Measurements from ENCODE around the gene TBXT. TPM values are rescaled to one million over a fixed set of nuclear protein-coding genes. Genes with fewer than 3 reads are reported as not detected.

TBXT gene
- total RNA-seq, 4 donors from 2014 or later, result not detected

DNA sequence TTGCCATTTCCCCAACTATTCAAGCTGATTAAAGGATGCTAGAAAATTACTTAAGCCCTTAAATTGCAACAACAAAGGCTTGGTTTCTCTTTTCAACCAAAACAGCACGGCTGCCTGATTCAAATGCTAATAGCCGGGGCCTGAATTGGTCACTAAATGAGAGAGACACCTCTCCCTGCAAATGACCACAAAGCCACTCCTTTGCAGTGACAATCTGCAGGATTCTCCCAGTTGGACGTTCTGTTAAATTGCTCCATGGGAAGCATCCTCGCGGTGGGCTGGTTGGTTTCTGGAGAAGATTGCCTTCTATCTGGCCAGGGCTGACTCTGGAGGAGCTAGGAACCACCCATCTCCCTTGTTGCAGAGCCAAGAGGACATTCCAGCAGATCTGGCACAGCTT, 29.7 kb upstream of the TBXT start:
- TF ChIP-seq EP300 (IDR thresholded peaks at IDR 0.05), result no peak
- TF ChIP-seq POLR2A (IDR thresholded peaks at IDR 0.05), result no peak
- TF ChIP-seq, protein P1, sequence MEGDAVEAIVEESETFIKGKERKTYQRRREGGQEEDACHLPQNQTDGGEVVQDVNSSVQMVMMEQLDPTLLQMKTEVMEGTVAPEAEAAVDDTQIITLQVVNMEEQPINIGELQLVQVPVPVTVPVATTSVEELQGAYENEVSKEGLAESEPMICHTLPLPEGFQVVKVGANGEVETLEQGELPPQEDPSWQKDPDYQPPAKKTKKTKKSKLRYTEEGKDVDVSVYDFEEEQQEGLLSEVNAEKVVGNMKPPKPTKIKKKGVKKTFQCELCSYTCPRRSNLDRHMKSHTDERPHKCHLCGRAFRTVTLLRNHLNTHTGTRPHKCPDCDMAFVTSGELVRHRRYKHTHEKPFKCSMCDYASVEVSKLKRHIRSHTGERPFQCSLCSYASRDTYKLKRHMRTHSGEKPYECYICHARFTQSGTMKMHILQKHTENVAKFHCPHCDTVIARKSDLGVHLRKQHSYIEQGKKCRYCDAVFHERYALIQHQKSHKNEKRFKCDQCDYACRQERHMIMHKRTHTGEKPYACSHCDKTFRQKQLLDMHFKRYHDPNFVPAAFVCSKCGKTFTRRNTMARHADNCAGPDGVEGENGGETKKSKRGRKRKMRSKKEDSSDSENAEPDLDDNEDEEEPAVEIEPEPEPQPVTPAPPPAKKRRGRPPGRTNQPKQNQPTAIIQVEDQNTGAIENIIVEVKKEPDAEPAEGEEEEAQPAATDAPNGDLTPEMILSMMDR (IDR thresholded peaks at IDR 0.05), result no peak
- H3K4me1 ChIP-seq, result peaks cover 0 to 11% (median 0%) of the 10 kb centered on the region in 4 donors
- no peak overlapping the region for H3K4me3 ChIP-seq
- 17% methylated on average over 5 of the region's 5 CpGs for WGBS, 2 donors
- H3K36me3 ChIP-seq, result no peaks in the 10 kb centered on the region
- no peaks in the 10 kb centered on the region for H3K9me3 ChIP-seq
- DNase-seq (ENCODE audit: low spot score in 2 of 2), result no peak
- no peaks in the 10 kb centered on the region for H3K27me3 ChIP-seq
- no peak overlapping the region for H3K27ac ChIP-seq

GRCh38 chr6:166195860-166196238, 28.2 kb upstream of the TBXT start:
- H3K36me3 ChIP-seq, result no peaks in the 10 kb centered on the region
- no peaks in the 10 kb centered on the region for H3K27me3 ChIP-seq
- H3K4me3 ChIP-seq, result no peak overlapping the region
- DNase-seq (ENCODE audit: low spot score in 2 of 2), result no peak
- H3K27ac ChIP-seq, result no peak overlapping the region
- no peaks in the 10 kb centered on the region for H3K9me3 ChIP-seq
- 77 to 86% methylated on average over 9 to 10 of the region's 10 CpGs for WGBS, 2 donors
- H3K4me1 ChIP-seq, result peaks cover 0 to 5% (median 0%) of the 10 kb centered on the region in 4 donors
- TF ChIP-seq EP300 (IDR thresholded peaks at IDR 0.05), result no peak
- no peak for TF ChIP-seq POLR2A (IDR thresholded peaks at IDR 0.05)
- TF ChIP-seq, protein P1 (IDR thresholded peaks at IDR 0.05), result no peak

DNA sequence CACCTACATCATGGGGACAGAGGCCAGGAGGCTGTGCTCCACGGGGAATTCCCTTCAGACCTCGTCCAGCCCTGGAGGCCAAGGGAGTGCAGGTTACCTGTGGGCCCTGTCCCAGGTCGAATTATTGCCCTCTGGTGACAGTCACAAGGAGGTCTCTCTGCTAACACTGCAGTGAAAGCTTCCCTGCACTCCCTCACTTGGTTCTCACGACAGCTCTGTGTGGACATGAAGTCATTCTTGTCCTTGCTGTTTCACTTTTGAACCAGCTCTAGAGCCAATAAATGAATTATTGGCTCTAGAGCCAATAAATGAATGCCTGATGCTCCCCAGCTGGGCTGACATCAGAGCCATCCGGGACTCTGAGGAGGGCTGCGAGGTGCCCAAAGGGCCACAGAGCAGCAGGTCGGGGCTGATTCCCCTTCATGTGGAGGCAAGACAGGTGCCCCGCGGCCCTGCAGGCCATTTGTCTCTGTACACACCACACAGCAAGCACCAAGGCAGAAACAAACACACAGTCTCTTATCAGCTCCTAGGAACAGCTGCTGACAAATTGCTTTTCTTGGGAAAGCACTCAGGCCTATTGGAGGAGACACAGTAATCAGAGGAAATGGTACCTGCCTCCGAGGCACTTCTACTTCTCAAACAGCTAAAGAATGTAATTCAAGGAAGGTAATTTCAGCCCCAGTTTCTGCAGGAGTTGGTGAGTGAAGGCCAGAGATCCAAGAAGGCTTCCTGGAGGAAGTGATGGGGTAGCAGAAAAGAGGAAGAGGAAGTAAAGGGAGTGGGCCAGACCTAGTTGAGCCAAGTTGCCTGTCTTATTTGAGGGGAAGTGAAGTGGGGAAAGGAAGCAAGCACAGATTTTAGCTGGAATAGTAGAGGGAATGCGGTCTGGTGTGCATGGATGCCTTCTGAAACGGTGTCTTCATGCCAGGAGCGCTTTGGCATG, 27.5 kb upstream of the TBXT start:
- no peaks in the 10 kb centered on the region for H3K9me3 ChIP-seq
- H3K27me3 ChIP-seq, result no peaks in the 10 kb centered on the region
- DNase-seq (ENCODE audit: low spot score in 2 of 2), result no peak
- H3K36me3 ChIP-seq, result no peaks in the 10 kb centered on the region
- H3K4me1 ChIP-seq, result peaks cover 0 to 5% (median 0%) of the 10 kb centered on the region in 4 donors
- H3K4me3 ChIP-seq, result no peak overlapping the region
- TF ChIP-seq, protein P1 (IDR thresholded peaks at IDR 0.05), result no peak
- no peak for TF ChIP-seq POLR2A (IDR thresholded peaks at IDR 0.05)
- no peak for TF ChIP-seq EP300 (IDR thresholded peaks at IDR 0.05)
- H3K27ac ChIP-seq, result no peak overlapping the region
- WGBS, 2 donors, result 40 to 48% methylated on average over 12 to 13 of the region's 13 CpGs

GRCh38 chr6:166192557-166192956, 24.9 kb upstream of the TBXT start:
- H3K27ac ChIP-seq, result no peak overlapping the region
- 85 to 89% methylated on average over 5 of the region's 5 CpGs for WGBS, 2 donors
- H3K27me3 ChIP-seq, result no peaks in the 10 kb centered on the region
- no peak for DNase-seq (ENCODE audit: low spot score in 2 of 2)
- H3K4me1 ChIP-seq, result peaks cover 0 to 5% (median 0%) of the 10 kb centered on the region in 4 donors
- H3K36me3 ChIP-seq, result no peaks in the 10 kb centered on the region
- TF ChIP-seq, protein P1 (IDR thresholded peaks at IDR 0.05), result no peak
- no peak for TF ChIP-seq POLR2A (IDR thresholded peaks at IDR 0.05)
- no peak for TF ChIP-seq EP300 (IDR thresholded peaks at IDR 0.05)
- no peak overlapping the region for H3K4me3 ChIP-seq
- H3K9me3 ChIP-seq, result no peaks in the 10 kb centered on the region

DNA sequence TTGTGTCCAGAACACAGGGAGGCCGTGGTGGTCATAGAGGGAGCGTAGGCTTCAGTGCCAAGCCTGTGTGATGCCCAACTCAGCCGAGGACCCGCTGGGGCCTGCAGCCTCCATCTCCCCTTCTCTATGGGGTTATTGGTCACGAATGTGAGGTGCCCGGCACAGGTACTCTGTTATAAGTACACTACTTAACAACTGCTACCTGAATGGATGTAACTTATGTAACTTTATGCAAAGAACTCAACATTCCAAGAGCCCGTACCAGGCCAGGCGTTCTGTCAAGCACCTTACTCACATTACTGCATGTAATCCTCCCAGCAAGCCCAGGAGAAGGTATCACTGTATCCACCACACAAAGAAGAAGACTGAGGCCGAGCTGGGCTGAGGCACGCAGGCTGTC, 24.5 kb upstream of the TBXT start:
- no peaks in the 10 kb centered on the region for H3K36me3 ChIP-seq
- no peak overlapping the region for H3K27ac ChIP-seq
- TF ChIP-seq POLR2A (IDR thresholded peaks at IDR 0.05) (no peak), EP300 (IDR thresholded peaks at IDR 0.05) (no peak)
- TF ChIP-seq, protein P1 (IDR thresholded peaks at IDR 0.05), result no peak
- H3K4me3 ChIP-seq, result no peak overlapping the region
- H3K4me1 ChIP-seq, result peaks cover 0 to 2% (median 0%) of the 10 kb centered on the region in 4 donors
- no peak for DNase-seq (ENCODE audit: low spot score in 2 of 2)
- WGBS, 2 donors, result 87 to 93% methylated on average over 10 of the region's 10 CpGs
- peaks cover 0 to 3% (median 0%) of the 10 kb centered on the region in 4 donors for H3K9me3 ChIP-seq
- H3K27me3 ChIP-seq, result no peaks in the 10 kb centered on the region
